ENCODE measurements around the gene KICS2. TPM values are rescaled to one million over a fixed set of nuclear protein-coding genes. Genes with fewer than 3 reads are reported as not detected.
A peak's percentile ranks its signal among the peaks of the same experiment; 100 is the strongest.
"Not testable (repeated sequence)": the region's sequence is repeated elsewhere in the genome, so short reads cannot be mapped to it uniquely, and the experiment has no call there.

KICS2 gene
- total RNA-seq, 1 experiment from 2014 or later: 2.8 TPM

DNA sequence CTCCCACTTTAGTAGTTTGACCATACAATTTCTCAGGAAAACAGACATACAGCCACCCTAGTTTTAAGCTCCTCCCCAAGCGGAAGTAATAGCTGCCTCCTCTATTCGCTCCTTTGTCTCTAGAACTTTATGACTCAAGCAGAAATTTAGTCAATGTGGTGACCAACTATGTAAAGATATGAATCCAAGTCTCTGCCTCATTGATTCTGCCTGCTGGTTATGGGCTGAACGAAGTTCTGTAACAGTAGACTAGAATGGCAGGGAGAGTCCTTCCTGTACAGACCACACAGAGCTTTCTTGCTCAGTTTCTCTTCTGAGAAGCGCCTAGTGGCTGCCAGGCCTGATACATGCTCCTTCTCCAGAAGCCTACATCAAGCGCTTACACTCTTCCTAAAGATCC lies 19.1 kb downstream of the KICS2 start:
- no peaks in the 10 kb centered on the region for H3K27me3 ChIP-seq (replicated peaks)
- H3K36me3 ChIP-seq: no peaks in the 10 kb centered on the region
- no peaks in the 10 kb centered on the region for H3K4me1 ChIP-seq (replicated peaks)
- no peak for DNase-seq (ENCODE audit: low read depth in 1 of 2, low spot score in 2 of 2)
- H3K4me3 ChIP-seq: no peak overlapping the region
- H3K9me3 ChIP-seq (replicated peaks): no peaks in the 10 kb centered on the region
- H3K27ac ChIP-seq: no peak overlapping the region

DNA sequence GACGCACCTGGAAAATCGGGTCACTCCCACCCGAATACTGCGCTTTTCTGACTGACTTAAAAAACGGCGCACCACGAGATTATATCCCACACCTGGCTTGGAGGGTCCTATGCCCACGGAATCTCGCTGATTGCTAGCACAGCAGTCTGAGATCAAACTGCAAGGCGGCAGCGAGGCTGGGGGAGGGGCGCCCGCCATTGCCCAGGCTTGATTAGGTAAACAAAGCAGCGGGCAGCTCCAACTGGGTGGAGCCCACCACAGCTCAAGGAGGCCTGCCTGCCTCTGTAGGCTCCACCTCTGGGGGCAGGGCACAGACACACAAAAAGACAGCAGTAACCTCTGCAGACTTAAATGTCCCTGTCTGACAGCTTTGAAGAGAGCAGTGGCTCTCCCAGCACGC lies 26.3 kb downstream of the KICS2 start:
- not testable (repeated sequence) for H3K27ac ChIP-seq; H3K9me3 ChIP-seq (replicated peaks); H3K36me3 ChIP-seq; H3K4me1 ChIP-seq (replicated peaks); H3K27me3 ChIP-seq (replicated peaks); H3K4me3 ChIP-seq; DNase-seq (ENCODE audit: low read depth in 1 of 2, low spot score in 2 of 2)

DNA sequence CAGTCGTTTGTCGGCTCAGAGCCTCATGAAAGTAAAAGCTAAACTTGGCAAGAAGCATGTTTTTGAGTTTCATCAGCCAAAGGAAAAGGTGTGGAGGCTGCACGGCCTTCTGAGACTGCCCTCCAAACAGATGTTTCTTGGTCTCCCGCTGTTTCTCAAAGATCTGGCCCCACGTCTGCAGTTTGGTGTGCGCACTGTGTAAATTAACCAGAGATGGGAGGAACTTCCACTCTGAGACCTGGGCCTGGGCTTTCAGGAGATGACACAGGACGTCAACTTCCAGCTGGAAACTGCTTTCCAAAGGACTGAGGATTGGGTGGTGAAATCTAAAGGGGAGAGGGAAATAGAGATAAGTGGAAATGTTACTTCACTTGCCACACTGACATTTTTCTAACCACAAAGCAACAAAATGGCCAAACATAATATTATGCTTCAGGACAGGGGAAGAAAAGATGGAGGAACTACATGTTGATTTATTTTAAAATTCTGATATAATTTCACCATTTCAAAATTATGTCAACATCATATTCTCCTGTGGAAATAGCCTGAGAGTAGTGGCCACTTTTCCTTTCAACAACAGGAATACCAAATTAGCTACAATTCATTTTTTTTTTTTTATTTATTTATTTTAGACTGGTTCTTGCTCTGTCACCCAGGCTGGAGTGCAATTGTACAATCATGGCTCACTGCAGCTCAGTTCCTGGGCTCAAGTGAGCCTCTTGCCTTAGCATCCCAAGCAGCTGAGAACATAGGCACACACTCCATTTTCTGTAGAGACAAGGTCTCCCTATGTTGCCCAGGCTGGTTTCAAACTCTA lies 27.6 kb downstream of the KICS2 start:
- Histone ChIP-seq H3K27ac (no peak overlapping the region), H3K4me3 (no peak overlapping the region), H3K36me3 (no peaks in the 10 kb centered on the region), H3K4me1 (replicated peaks) (0 out of 2 replicates have a peak, but pooled peaks cover under 1% of the 10 kb centered on the region), H3K27me3 (replicated peaks) (no peaks in the 10 kb centered on the region), H3K9me3 (replicated peaks) (no peaks in the 10 kb centered on the region)
- no peak for DNase-seq (ENCODE audit: low read depth in 1 of 2, low spot score in 2 of 2)

DNA sequence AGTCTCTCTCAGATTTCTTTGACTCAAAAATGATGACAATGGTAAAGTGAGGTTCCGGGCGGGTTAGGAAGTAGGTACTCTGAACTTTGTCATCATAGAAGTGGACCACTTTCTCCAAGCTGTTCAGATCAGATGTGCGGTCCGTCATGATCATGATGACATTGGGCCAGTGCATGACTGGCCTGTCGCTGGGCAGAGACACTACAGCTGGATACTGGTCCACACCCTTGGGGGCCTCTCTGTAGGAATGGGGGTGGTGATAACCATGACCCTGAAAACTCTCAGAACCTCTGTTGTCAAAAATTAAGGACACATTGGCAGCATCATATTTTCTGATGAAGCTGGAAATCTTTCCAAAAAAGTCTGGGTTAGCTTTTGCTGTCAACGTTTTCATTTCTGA lies 28.2 kb downstream of the KICS2 start:
- Histone ChIP-seq H3K36me3 (no peaks in the 10 kb centered on the region), H3K27ac (no peak overlapping the region), H3K9me3 (replicated peaks) (no peaks in the 10 kb centered on the region), H3K4me3 (no peak overlapping the region), H3K4me1 (replicated peaks) (peaks cover 7% of the 10 kb centered on the region), H3K27me3 (replicated peaks) (no peaks in the 10 kb centered on the region)
- no peak for DNase-seq (ENCODE audit: low read depth in 1 of 2, low spot score in 2 of 2)

DNA sequence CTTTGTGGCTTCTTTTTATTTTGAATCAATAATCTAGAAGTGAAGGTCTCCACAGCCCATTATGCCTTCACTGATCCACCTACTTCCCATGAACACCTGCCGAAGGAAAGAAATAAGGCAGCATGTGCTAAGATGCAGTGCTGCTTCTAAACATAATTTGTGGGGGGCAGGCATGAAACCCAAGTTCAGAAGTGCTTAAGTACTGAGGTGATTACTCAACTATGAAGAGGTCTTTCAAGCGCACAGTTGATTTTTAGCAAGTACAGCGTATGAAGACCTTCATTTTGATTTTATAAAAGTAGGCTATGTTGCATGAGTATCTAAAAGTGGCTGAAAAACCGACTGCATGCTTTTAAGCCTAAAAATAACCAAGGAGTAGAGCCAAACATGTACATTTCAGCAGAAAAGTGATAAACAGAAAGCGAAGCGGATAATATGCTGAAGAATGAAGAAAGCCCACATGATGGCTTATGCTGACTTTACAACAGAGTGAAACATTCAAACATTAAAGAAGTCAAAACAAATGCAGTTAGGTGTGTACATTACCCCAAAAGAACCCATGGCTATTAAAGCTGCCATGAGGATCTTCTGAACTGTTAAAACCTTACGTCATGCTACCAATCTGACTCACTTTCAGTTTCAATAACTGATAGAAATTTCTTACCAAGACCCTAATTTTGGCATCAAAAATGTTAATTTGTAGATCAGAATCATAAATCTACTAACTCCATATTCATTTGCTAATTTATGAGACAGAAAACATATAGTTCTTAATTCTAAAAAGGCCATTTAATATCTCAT lies 29.3 kb downstream of the KICS2 start:
- no peaks in the 10 kb centered on the region for H3K36me3 ChIP-seq
- no peak overlapping the region for H3K4me3 ChIP-seq
- no peak overlapping the region for H3K27ac ChIP-seq
- no peak for DNase-seq (ENCODE audit: low read depth in 1 of 2, low spot score in 2 of 2)
- no peaks in the 10 kb centered on the region for H3K27me3 ChIP-seq (replicated peaks)
- H3K9me3 ChIP-seq (replicated peaks): no peaks in the 10 kb centered on the region
- H3K4me1 ChIP-seq (replicated peaks): peaks cover 18% of the 10 kb centered on the region

DNA sequence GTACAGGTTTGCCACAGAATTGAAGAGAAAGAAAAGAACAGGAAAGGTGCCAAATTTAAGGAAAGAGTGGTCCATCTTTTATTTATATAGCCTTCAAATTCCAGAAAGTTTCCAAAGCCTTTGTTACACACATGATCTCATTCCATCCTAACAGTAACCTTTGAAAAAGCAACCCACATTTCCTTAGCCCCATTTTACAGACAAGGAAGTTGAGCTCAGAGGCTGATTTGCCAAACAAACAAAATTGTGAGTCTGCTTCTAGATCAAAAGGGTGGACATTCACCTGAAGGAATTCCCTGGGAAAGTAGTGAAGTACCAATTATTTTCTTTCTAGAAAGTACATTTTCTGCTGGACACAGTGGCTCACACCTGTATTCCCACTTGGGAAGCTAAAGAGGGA lies 32.0 kb downstream of the KICS2 start:
- no peaks in the 10 kb centered on the region for H3K27me3 ChIP-seq (replicated peaks)
- DNase-seq (ENCODE audit: low read depth in 1 of 2, low spot score in 2 of 2): no peak
- no peaks in the 10 kb centered on the region for H3K9me3 ChIP-seq (replicated peaks)
- no peak overlapping the region for H3K27ac ChIP-seq
- H3K36me3 ChIP-seq: no peaks in the 10 kb centered on the region
- peaks cover 32% of the 10 kb centered on the region for H3K4me1 ChIP-seq (replicated peaks)
- H3K4me3 ChIP-seq: no peak overlapping the region

DNA sequence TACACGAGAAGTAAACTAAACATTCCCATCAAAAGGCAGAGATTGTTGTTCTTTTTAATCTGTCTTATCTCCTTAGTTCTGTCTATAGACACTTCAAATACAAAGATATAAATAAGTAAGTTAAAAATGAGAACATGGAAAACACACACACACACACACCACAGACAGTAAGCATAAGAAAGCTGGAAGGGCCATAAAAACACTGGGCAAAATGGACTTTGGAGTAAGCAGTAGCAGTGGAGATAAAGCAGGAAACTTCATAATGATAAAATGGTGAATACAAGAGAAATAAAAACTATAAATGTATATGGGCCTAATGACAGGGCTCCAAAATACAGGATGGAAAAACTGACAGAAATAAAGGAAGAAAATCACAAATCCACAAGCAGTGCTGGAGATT lies 32.6 kb downstream of the KICS2 start:
- H3K9me3 ChIP-seq (replicated peaks): no peaks in the 10 kb centered on the region
- no peak overlapping the region for H3K27ac ChIP-seq
- H3K36me3 ChIP-seq: no peaks in the 10 kb centered on the region
- no peaks in the 10 kb centered on the region for H3K27me3 ChIP-seq (replicated peaks)
- no peak for DNase-seq (ENCODE audit: low read depth in 1 of 2, low spot score in 2 of 2)
- H3K4me3 ChIP-seq: no peak overlapping the region
- peaks cover 32% of the 10 kb centered on the region for H3K4me1 ChIP-seq (replicated peaks)

DNA sequence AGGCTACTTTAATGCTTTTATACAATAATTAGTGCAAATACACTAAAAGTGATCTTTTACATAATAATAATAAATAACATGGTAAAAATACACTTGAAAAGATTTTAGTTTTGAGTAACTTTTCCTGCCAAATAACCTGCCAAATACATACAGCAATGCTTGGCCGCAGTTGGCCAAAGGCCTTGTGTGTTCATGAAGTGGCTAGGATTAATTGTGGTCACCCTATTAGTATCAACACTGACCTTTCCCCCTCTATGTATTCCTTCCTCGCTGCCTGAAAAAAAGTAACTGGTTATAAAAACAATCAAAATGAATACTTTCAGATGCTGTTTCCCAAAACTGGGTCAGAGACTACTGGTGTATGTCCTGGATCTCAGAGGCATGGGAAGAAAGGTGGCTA lies 34.3 kb downstream of the KICS2 start:
- peak in 1 of 2 experiments; percentile 12 for DNase-seq (ENCODE audit: low read depth in 1 of 2, low spot score in 2 of 2)

DNA sequence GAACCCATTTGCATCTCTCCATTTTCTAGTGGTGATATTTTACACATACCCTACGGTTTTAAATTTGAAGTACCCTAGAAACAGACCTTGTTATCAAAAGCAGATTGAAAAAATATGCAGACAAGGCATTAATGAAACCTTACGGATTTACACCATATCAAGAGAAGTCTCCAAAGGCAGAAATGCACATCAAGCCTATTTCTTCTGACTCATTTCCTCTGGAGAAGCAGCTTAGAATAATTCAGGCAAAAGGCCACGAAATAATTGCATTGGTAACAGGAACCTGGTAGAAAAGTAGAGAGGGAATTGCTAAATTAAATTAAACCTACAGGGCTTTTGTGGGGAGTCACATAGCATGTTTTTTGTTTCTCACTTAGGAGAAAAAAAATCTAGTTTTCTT lies 34.7 kb downstream of the KICS2 start:
- Histone ChIP-seq H3K4me1 (replicated peaks) (peaks cover 39% of the 10 kb centered on the region), H3K4me3 (no peak overlapping the region), H3K27ac (peak overlapping the region; percentile 50), H3K9me3 (replicated peaks) (no peaks in the 10 kb centered on the region), H3K36me3 (no peaks in the 10 kb centered on the region), H3K27me3 (replicated peaks) (no peaks in the 10 kb centered on the region)
- peak in 1 of 2 experiments; percentile 41 for DNase-seq (ENCODE audit: low read depth in 1 of 2, low spot score in 2 of 2)

More for the DNA sequence above, 34.3 kb downstream of the KICS2 start:
- Histone ChIP-seq H3K27ac (peak overlapping the region; percentile 50), H3K4me1 (replicated peaks) (peaks cover 35% of the 10 kb centered on the region), H3K27me3 (replicated peaks) (no peaks in the 10 kb centered on the region), H3K36me3 (no peaks in the 10 kb centered on the region), H3K4me3 (no peak overlapping the region), H3K9me3 (replicated peaks) (no peaks in the 10 kb centered on the region)

DNA sequence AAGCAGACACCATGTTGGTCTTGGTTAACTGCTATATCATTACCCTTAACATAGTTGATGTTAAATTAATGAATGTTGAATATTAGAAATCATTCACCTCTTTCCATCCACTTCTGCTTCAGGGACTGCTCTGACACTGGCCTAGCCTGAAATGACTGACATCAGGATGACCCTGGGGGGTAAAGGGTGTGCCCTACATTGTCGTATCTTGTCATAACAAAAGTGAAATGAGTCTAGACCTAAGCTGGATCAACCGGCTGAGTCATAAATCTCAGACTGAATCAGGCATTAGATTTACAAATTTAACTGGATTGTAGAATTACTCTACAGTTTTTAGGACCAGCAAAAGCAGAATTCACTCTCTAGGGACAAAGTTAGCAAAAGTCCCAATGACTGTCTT lies 35.3 kb downstream of the KICS2 start:
- Histone ChIP-seq H3K27ac (peak overlapping the region; percentile 50), H3K4me3 (no peak overlapping the region), H3K9me3 (replicated peaks) (no peaks in the 10 kb centered on the region), H3K27me3 (replicated peaks) (no peaks in the 10 kb centered on the region), H3K4me1 (replicated peaks) (peaks cover 45% of the 10 kb centered on the region), H3K36me3 (no peaks in the 10 kb centered on the region)
- DNase-seq (ENCODE audit: low read depth in 1 of 2, low spot score in 2 of 2): peak in 1 of 2 experiments; percentile 24

DNA sequence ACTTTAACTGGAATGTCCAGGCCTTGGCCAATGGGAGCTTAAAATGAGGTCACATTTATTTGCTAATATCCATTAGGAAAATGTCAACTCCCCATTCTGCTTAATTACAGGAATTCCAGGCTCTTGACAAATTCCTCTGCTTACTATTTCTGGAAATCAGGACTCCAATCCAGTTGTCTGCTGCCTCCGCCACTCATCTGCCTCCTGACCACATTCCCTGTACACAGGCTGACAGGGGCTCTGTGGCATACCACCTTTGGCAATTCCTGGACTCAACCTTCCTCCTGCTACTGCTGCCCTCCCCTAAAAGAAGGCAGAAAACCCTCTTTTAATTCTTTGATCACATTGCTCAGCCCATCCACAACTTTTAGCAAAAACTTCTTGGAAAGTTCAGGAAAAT lies 37.9 kb downstream of the KICS2 start:
- Histone ChIP-seq H3K4me1 (replicated peaks) (peaks cover 54% of the 10 kb centered on the region), H3K27me3 (replicated peaks) (no peaks in the 10 kb centered on the region), H3K9me3 (replicated peaks) (no peaks in the 10 kb centered on the region), H3K36me3 (no peaks in the 10 kb centered on the region), H3K27ac (no peak overlapping the region), H3K4me3 (no peak overlapping the region)
- no peak for DNase-seq (ENCODE audit: low read depth in 1 of 2, low spot score in 2 of 2)

DNA sequence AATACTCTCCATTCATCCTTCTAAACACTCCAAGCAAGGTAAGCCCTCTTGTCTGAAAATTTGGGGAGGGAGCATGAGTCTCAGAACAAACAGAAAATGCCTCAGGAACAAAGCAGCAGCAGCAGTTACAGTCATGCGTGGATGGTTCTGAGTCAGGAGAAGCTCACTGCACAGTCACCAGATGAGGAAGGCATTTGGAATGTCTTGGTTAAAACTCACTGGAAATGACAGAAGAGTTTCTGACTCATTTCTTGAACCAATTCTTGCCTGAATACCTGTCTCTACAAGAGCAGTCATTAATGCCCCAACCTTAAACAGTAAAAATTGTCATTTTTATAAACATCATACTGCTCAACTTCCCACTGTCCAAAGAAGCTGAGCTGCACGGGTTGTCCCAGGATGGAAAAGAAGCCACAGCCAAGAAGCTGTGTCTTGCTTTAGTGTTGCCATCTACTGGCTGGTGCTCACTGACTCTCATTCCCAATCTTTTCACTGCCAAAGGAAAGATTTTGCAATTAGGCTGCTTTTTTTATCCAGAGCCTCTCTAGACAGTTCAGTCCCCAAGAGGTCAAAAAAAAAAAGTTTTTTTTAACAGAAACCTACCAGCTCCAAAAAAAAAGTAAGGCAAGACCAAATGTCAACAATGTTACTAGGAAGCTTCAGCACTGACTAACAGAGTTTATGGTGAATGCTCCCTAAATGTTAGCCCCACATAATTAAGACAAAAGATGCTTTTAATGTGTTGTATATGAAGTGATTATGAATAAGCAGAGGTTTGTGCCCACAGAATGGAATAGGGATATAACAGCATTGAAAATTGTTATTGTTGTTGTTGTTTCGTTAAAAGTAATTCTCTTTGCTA lies 40.4 kb downstream of the KICS2 start:
- Histone ChIP-seq H3K9me3 (replicated peaks) (no peaks in the 10 kb centered on the region), H3K36me3 (no peaks in the 10 kb centered on the region), H3K27me3 (replicated peaks) (no peaks in the 10 kb centered on the region), H3K27ac (peak overlapping the region; percentile 98), H3K4me1 (replicated peaks) (peaks cover 42% of the 10 kb centered on the region), H3K4me3 (no peak overlapping the region)
- DNase-seq (ENCODE audit: low read depth in 1 of 2, low spot score in 2 of 2): peak; percentile 87 to 91

DNA sequence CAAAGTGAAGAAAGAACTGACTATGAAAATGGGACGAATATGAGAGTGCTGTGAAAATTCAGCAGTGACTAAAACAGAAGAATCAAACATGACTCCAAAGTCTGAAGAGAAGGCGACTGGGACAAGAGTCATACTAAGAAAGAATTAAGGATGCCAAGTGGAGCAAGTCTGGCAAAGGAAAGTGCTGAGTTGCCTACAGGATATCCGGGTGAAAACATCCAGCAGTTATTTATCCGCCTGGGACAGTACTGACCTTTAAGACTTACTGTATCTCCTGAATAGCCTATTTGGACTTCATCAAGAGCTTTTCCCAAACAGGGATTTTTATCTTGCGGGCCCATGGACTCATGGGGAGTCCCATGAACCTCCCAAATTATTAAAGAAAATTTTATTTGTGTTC lies 41.1 kb downstream of the KICS2 start:
- Histone ChIP-seq H3K4me1 (replicated peaks) (peaks cover 39% of the 10 kb centered on the region), H3K36me3 (no peaks in the 10 kb centered on the region), H3K27ac (peak overlapping the region; percentile 98), H3K9me3 (replicated peaks) (no peaks in the 10 kb centered on the region), H3K27me3 (replicated peaks) (no peaks in the 10 kb centered on the region), H3K4me3 (no peak overlapping the region)
- peak; percentile 50 to 68 for DNase-seq (ENCODE audit: low read depth in 1 of 2, low spot score in 2 of 2)

Measured in SJSA1 (cell line).